Transverse colon (tissue), 3 donors: ENCODE measurements around the gene FAM193B.

Experiments used
- CTCF ChIP-seq, 5 experiments: fragments of 200-600 bp in 3 of 5; fragments of 450-650 bp in 2 of 5; sonication (generic) in 3 of 5; IDR thresholded peaks; 1 replicate in 2 of 5; 2 replicates in 3 of 5; pipeline ENCODE4 v1.5.1; 2016 to 2017; ENCODE audit warnings: antibody characterized with exemption in 5 of 5, inconsistent platforms in 3 of 5, mild to moderate bottlenecking in 2 of 5, moderate library complexity in 1 of 5
- POLR2A ChIP-seq: fragments of 450-650 bp; IDR thresholded peaks from one replicate; pipeline ENCODE4 v1.6.1; 2016; ENCODE audit warnings: antibody characterized with exemption, mild to moderate bottlenecking, moderate library complexity

- no peak for TF ChIP-seq POLR2A
- TF ChIP-seq CTCF (IDR thresholded peaks at IDR 0.05) = no peak
Measured at GRCh38 chr5:177600508-177601018, 46.2 kb upstream of the FAM193B start.
